Subcutaneous abdominal adipose tissue (tissue), 5 donors: ENCODE measurements around the gene TRIP10.
"Not testable (repeated sequence)": the region's sequence is repeated elsewhere in the genome, so short reads cannot be mapped to it uniquely, and the experiment has no call there.

Source experiments
- H3K27ac ChIP-seq: one replicate; pipeline ENCODE4 v1.7.0; 2013; ENCODE audit warnings: low read depth, mild to moderate bottlenecking, inconsistent platforms, low read length, moderate library complexity
- H3K27me3 ChIP-seq, 5 donors: one replicate each; pipeline ENCODE4 v1.7.0; 2013; ENCODE audit warnings: low read length in 5 of 5, inconsistent platforms in 1 of 5; ENCODE audit not compliant: control insufficient read depth in 5 of 5, insufficient read depth in 4 of 5
- H3K36me3 ChIP-seq, 5 donors: one replicate each; pipeline ENCODE4 v1.7.0; 2013; ENCODE audit warnings: low read length in 5 of 5; ENCODE audit not compliant: control insufficient read depth in 5 of 5, insufficient read depth in 5 of 5
- H3K4me1 ChIP-seq, 5 donors: one replicate each; pipeline ENCODE4 v1.7.0; 2013; ENCODE audit warnings: low read length in 5 of 5, mild to moderate bottlenecking in 3 of 5, moderate library complexity in 1 of 5; ENCODE audit not compliant: control insufficient read depth in 5 of 5, insufficient read depth in 5 of 5
- H3K4me3 ChIP-seq, 5 donors: one replicate each; pipeline ENCODE4 v1.7.0; 2013; ENCODE audit warnings: low read length in 5 of 5, low read depth in 1 of 5
- H3K9ac ChIP-seq, 5 donors: one replicate each; pipeline ENCODE4 v1.7.0; 2013; ENCODE audit warnings: low read length in 5 of 5, mild to moderate bottlenecking in 4 of 5, moderate library complexity in 3 of 5
- H3K9me3 ChIP-seq, 5 donors: one replicate each; pipeline ENCODE4 v1.7.0; 2013; ENCODE audit warnings: low read length in 5 of 5; ENCODE audit not compliant: control insufficient read depth in 5 of 5
- donor health status: healthy.
- donor health status: healthy.
- donor health status: healthy.
- donor health status: healthy.
- donor health status: healthy.

Gene TRIP10

GRCh38 chr19:6699935-6700334 lies 39.5 kb upstream of the TRIP10 start:
- no peak overlapping the region for H3K9ac ChIP-seq
- no peak overlapping the region for H3K27ac ChIP-seq
- no peak overlapping the region for H3K4me3 ChIP-seq
- no peaks in the 10 kb centered on the region for H3K9me3 ChIP-seq
- no peaks in the 10 kb centered on the region for H3K27me3 ChIP-seq
- H3K36me3 ChIP-seq, result peaks cover 0 to 20% (median 14%) of the 10 kb centered on the region in 5 donors
- H3K4me1 ChIP-seq, result no peaks in the 10 kb centered on the region

DNA sequence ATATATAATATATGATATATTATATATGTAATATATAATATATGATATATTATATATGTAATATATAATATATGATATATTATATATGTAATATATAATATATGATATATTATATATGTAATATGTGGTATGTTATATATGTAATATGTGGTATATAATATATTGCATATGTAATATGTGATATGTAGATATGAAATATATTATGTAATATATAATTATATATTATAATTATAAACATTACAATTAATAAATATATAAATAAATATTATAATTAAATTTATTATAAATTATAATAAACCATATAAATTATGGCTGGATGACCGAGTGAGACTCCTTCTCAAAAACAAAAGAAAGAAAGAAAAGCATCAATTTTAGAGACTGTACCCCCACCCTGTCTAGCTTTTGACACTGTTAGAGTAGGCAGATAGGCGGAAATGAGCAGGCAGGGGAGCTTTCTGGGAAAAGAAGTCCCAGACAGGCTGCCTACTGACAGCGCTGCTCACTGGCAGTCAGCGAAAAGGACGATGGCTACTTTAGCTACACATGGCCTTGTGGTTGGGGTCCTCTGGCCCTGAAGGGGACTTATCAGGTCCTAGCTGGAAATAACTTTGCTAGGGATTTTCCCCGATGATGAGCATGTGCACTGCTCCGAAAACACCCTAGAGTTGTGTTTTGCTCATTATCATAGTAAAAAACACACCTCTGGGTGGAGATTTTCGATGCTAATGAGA lies 38.7 kb upstream of the TRIP10 start:
- no peak overlapping the region for H3K9ac ChIP-seq
- no peaks in the 10 kb centered on the region for H3K27me3 ChIP-seq
- H3K27ac ChIP-seq, result no peak overlapping the region
- no peaks in the 10 kb centered on the region for H3K9me3 ChIP-seq
- peaks cover 0 to 20% (median 14%) of the 10 kb centered on the region in 5 donors for H3K36me3 ChIP-seq
- no peaks in the 10 kb centered on the region for H3K4me1 ChIP-seq
- H3K4me3 ChIP-seq, result no peak overlapping the region

DNA sequence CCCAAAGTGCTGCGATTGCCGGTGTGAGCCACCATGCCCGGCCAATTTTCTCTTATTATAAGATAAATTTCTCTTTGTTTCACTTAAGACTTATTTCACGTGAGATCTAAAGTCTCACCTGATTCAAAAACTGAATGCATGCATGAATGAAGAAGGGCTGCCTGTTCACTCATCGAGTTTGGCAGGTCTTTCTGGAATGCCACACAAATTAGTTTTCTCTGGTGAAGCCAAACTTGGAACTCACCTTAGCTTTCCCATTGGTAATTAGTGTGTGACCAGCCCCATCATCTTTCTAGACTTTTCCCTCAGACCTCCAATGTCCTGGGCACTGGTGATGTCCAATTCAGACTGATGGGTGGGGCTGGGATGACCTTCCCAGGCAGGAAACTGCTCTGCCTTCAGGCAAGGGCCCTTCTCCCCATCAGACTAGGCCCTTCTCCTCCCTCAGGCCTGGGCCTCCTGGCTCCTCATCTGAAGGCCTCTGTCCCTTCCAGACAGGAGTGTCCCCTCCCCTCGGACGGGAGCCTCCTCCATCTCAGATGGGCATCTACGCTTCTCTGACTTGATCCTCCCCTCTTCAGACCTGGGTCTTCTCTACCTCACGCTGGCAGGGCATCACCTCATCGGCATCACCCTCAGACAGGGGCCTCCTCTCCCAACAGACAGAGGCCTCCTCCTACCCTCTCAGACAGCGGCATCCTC lies 33.4 kb upstream of the TRIP10 start:
- H3K27ac ChIP-seq, result no peak overlapping the region
- H3K4me1 ChIP-seq, result no peaks in the 10 kb centered on the region
- peaks cover 0 to 12% (median 2%) of the 10 kb centered on the region in 5 donors for H3K27me3 ChIP-seq
- H3K36me3 ChIP-seq, result peaks cover 0 to 26% (median 9%) of the 10 kb centered on the region in 5 donors
- no peak overlapping the region for H3K4me3 ChIP-seq
- no peak overlapping the region for H3K9ac ChIP-seq
- no peaks in the 10 kb centered on the region for H3K9me3 ChIP-seq

DNA sequence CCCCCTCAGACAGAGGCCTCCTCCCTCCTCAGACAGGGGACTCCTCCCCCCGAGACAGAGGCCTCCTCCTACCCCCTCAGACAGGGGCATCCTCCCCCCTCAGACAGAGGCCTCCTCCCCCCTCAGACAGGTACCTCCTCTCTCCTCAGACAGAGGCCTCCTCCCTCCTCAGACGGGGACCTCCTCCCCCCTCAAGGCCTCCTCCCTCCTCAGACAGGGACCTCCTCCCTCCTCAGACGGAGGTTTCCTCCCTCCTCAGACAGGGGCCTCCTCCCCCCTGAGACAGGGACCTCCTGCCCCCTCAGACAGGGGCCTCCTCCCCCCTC lies 32.9 kb upstream of the TRIP10 start:
- H3K9ac ChIP-seq, result no peak overlapping the region
- H3K9me3 ChIP-seq, result no peaks in the 10 kb centered on the region
- peaks cover 0 to 16% (median 2%) of the 10 kb centered on the region in 5 donors for H3K27me3 ChIP-seq
- H3K4me1 ChIP-seq, result no peaks in the 10 kb centered on the region
- peaks cover 0 to 31% (median 12%) of the 10 kb centered on the region in 5 donors for H3K36me3 ChIP-seq
- H3K4me3 ChIP-seq, result no peak overlapping the region
- H3K27ac ChIP-seq, result no peak overlapping the region

GRCh38 chr19:6707011-6707657 lies 32.3 kb upstream of the TRIP10 start:
- Histone ChIP-seq H3K27ac (no peak overlapping the region), H3K4me1 (no peaks in the 10 kb centered on the region), H3K36me3 (peaks cover 0 to 33% (median 17%) of the 10 kb centered on the region in 5 donors), H3K9me3 (no peaks in the 10 kb centered on the region), H3K4me3 (no peak overlapping the region), H3K9ac (no peak overlapping the region), H3K27me3 (peaks cover 0 to 18% (median 2%) of the 10 kb centered on the region in 5 donors)

GRCh38 chr19:6707658-6708018 lies 31.8 kb upstream of the TRIP10 start:
- Histone ChIP-seq H3K4me3 (no peak overlapping the region), H3K4me1 (no peaks in the 10 kb centered on the region), H3K27me3 (peaks cover 0 to 18% (median 2%) of the 10 kb centered on the region in 5 donors), H3K9ac (no peak overlapping the region), H3K36me3 (peaks cover 0 to 35% (median 22%) of the 10 kb centered on the region in 5 donors), H3K27ac (no peak overlapping the region), H3K9me3 (no peaks in the 10 kb centered on the region)

GRCh38 chr19:6708346-6708745 lies 31.1 kb upstream of the TRIP10 start:
- Histone ChIP-seq H3K27ac (no peak overlapping the region), H3K4me3 (no peak overlapping the region), H3K4me1 (no peaks in the 10 kb centered on the region), H3K36me3 (peaks cover 0 to 40% (median 28%) of the 10 kb centered on the region in 5 donors), H3K27me3 (peaks cover 0 to 18% (median 2%) of the 10 kb centered on the region in 5 donors), H3K9me3 (no peaks in the 10 kb centered on the region), H3K9ac (no peak overlapping the region)

DNA sequence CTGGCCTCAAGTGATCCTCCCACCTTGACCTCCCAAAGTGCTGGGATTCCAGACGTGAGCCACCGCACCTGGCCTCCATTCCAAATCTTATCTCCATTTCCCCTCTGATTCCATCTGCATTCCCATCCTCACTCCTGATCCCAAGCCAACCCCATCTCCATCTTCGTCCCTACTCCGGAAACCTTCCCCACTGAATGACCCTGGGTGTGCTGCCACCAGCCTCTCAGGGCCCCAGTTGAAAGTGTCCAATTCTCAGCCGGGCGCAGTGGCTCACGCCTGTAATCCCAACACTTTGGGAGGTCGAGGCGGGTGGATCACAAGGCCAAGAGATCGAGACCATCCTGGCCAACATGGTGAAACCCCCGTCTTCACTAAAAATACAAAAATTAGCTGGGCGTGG lies 30.6 kb upstream of the TRIP10 start:
- peaks cover 0 to 18% (median 2%) of the 10 kb centered on the region in 5 donors for H3K27me3 ChIP-seq
- not testable (repeated sequence) for H3K9me3 ChIP-seq, H3K9ac ChIP-seq, H3K27ac ChIP-seq, H3K4me3 ChIP-seq, H3K4me1 ChIP-seq
- peaks cover 0 to 40% (median 28%) of the 10 kb centered on the region in 5 donors for H3K36me3 ChIP-seq

DNA sequence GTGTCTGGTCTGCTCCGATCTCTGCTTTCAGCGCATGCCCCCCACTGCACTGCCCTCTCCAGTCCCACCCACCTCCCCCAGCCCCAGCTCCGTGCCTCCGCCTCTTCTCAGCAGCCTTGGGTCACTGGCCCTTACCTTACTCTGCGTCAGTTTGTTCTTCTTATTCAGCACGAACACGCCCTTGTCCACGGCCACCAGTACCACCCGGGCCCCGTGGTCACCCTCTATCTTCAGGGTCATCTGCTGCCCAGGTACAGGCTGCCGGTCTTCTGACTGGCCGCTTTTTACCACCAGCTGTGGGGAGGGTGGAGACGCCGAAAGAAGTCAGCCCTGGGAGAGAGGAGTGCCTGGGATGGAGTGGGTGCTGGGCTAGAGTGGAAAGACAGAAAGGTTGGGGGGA lies 29.9 kb upstream of the TRIP10 start:
- Histone ChIP-seq H3K4me1 (no peaks in the 10 kb centered on the region), H3K36me3 (peaks cover 0 to 40% (median 28%) of the 10 kb centered on the region in 5 donors), H3K4me3 (no peak overlapping the region), H3K9me3 (no peaks in the 10 kb centered on the region), H3K27ac (no peak overlapping the region), H3K9ac (no peak overlapping the region), H3K27me3 (peaks cover 0 to 18% (median 2%) of the 10 kb centered on the region in 5 donors)
